ENCODE measurements around the gene DTNB.

GRCh38 chr2:25635797-25636196 lies 37.6 kb downstream of the DTNB start:
- TF ChIP-seq CTCF (IDR thresholded peaks at IDR 0.05): no peak
- TF ChIP-seq POLR2A (IDR thresholded peaks at IDR 0.05): no peak

Measured in uterus (tissue), 2 donors.